H1 (cell line): ENCODE measurements around the gene PPP1R12B. TPM values are rescaled to one million over a fixed set of nuclear protein-coding genes. Genes with fewer than 3 reads are reported as not detected.

Experiments used
- CTCF ChIA-PET: fragments of 300-600 bp; sonication (Branson Sonifier 250); formaldehyde crosslinking; loops from one replicate; lab custom pipeline; 2021; ENCODE audit not compliant: partially characterized antibody; lab: Charles Lee
- POLR2A ChIA-PET: fragments of 300-600 bp; sonication (Branson Sonifier 250); formaldehyde crosslinking; loops from one replicate; lab custom pipeline; 2021; ENCODE audit warnings: inconsistent platforms; ENCODE audit not compliant: partially characterized antibody; lab: Charles Lee
- DNase-seq, 2 experiments: peaks; one replicate each; pipeline versions ENCODE4 v3.0.0 to v3.0.0-alpha.2; 2010 to 2022; ENCODE audit warnings: low spot score in 2 of 2, low read depth in 1 of 2, mixed read lengths in 1 of 2
- FAIRE-seq: peaks from 2 replicates; lab custom pipeline; 2011; peaks lifted over from hg19 to GRCh38; lab: Jason Lieb, UNC
- H2AFZ ChIP-seq: 2 replicates; pipeline ENCODE4 v1.8.1; 2012; ENCODE audit warnings: low read length, inconsistent platforms
- H2AK5ac ChIP-seq: 2 replicates; pipeline ENCODE4 v1.6.1; 2013; ENCODE audit warnings: low read depth, low read length
- H2BK120ac ChIP-seq: replicated peaks from 2 replicates; pipeline ENCODE3; 2013; ENCODE audit warnings: low read depth, low read length, inconsistent platforms
- H2BK12ac ChIP-seq: 2 replicates; pipeline ENCODE4 v1.6.1; 2013; ENCODE audit warnings: low read depth, low read length
- H2BK15ac ChIP-seq: 2 replicates; pipeline ENCODE4 v1.6.1; 2013; ENCODE audit warnings: low read length
- H2BK20ac ChIP-seq: 2 replicates; pipeline ENCODE4 v1.6.1; 2013; ENCODE audit warnings: low read length
- H2BK5ac ChIP-seq: 2 replicates; pipeline ENCODE4 v1.6.1; 2013; ENCODE audit warnings: low read depth, low read length
- H3K14ac ChIP-seq: 2 replicates; pipeline ENCODE4 v1.6.1; 2013; ENCODE audit warnings: inconsistent platforms; ENCODE audit not compliant: insufficient read length
- H3K18ac ChIP-seq: 2 replicates; pipeline ENCODE4 v1.6.1; 2013; ENCODE audit warnings: low read length; ENCODE audit errors: extremely low read depth
- H3K23ac ChIP-seq: 2 replicates; pipeline ENCODE4 v1.6.1; 2013; ENCODE audit warnings: inconsistent platforms; ENCODE audit not compliant: insufficient read length
- H3K23me2 ChIP-seq: 2 replicates; pipeline ENCODE4 v1.6.1; 2013; ENCODE audit warnings: low read depth, low read length
- H3K27ac ChIP-seq: 2 replicates; pipeline ENCODE4 v1.6.1; 2011; ENCODE audit warnings: low read depth, low read length, inconsistent platforms
- H3K27me3 ChIP-seq, 4 experiments: replicated peaks in 1 of 4; 1 replicate in 1 of 4; 2 replicates in 3 of 4; pipeline versions ENCODE4 v1.6.1 to v1.8.1; 2011 to 2013; ENCODE audit warnings: low read length in 3 of 4, mild to moderate bottlenecking in 3 of 4, inconsistent platforms in 2 of 4, mixed read lengths in 2 of 4, moderate library complexity in 1 of 4; ENCODE audit not compliant: control insufficient read depth in 3 of 4, insufficient read depth in 3 of 4; ENCODE audit errors: extremely low read depth in 1 of 4
- H3K36me3 ChIP-seq, 4 experiments: 2 replicates each; pipeline versions ENCODE4 v1.6.1 to v1.8.1; 2011 to 2013; ENCODE audit warnings: mild to moderate bottlenecking in 4 of 4, low read length in 3 of 4, moderate library complexity in 2 of 4, control low read depth in 1 of 4, inconsistent platforms in 1 of 4; ENCODE audit not compliant: insufficient read depth in 4 of 4, control insufficient read depth in 2 of 4
- H3K4ac ChIP-seq: replicated peaks from 2 replicates; pipeline ENCODE3; 2013; ENCODE audit warnings: low read length, low read depth, mixed read lengths, inconsistent platforms; ENCODE audit not compliant: insufficient read length
- H3K4me1 ChIP-seq, 4 experiments: replicated peaks in 1 of 4; 1 replicate in 1 of 4; 2 replicates in 3 of 4; pipeline versions ENCODE4 v1.6.1 to v1.8.1; 2011 to 2013; ENCODE audit warnings: low read length in 3 of 4, inconsistent platforms in 2 of 4, mixed read lengths in 1 of 4; ENCODE audit not compliant: insufficient read depth in 4 of 4, control insufficient read depth in 3 of 4
- H3K4me2 ChIP-seq, 2 experiments: 2 replicates each; pipeline versions ENCODE4 v1.6.1 to v1.8.1; 2011 to 2013; ENCODE audit warnings: low read depth in 2 of 2, low read length in 2 of 2, control low read depth in 1 of 2, inconsistent platforms in 1 of 2, mild to moderate bottlenecking in 1 of 2; ENCODE audit not compliant: insufficient read depth in 1 of 2
- H3K4me3 ChIP-seq, 4 experiments: fragments of 200-600, 300-600 bp in 1 of 4; sonication (generic), shearing (Covaris generic), sonication (Bioruptor Twin) in 1 of 4; 2 replicates each; pipeline versions ENCODE4 v1.5.1 to v1.8.1; 2011 to 2016; ENCODE audit warnings: low read length in 4 of 4, low read depth in 3 of 4, control low read depth in 2 of 4, inconsistent platforms in 2 of 4, mild to moderate bottlenecking in 2 of 4, mixed read lengths in 1 of 4, moderate library complexity in 1 of 4; ENCODE audit not compliant: insufficient read depth in 2 of 4; ENCODE audit errors: extremely low read depth in 1 of 4
- H3K56ac ChIP-seq: replicated peaks from 2 replicates; pipeline ENCODE3; 2013; ENCODE audit warnings: low read depth, mild to moderate bottlenecking, mixed read lengths, low read length, inconsistent platforms; ENCODE audit not compliant: insufficient read length
- H3K79me1 ChIP-seq: 2 replicates; pipeline ENCODE4 v1.6.1; 2013; ENCODE audit warnings: low read depth, low read length, control low read depth
- H3K79me2 ChIP-seq, 2 experiments: 2 replicates each; pipeline versions ENCODE4 v1.6.1 to v1.8.1; 2012 to 2013; ENCODE audit warnings: low read length in 2 of 2, mild to moderate bottlenecking in 2 of 2, inconsistent platforms in 1 of 2; ENCODE audit not compliant: insufficient read depth in 2 of 2, control insufficient read depth in 1 of 2
- H3K9ac ChIP-seq, 4 experiments: replicated peaks in 1 of 4; 1 replicate in 1 of 4; 2 replicates in 3 of 4; pipeline versions ENCODE4 v1.6.1 to v1.8.1; 2011 to 2013; ENCODE audit warnings: low read depth in 3 of 4, low read length in 3 of 4, control low read depth in 2 of 4, mild to moderate bottlenecking in 2 of 4, moderate library complexity in 2 of 4, inconsistent platforms in 1 of 4; ENCODE audit errors: extremely low read depth in 1 of 4
- H3K9me3 ChIP-seq, 2 experiments: 2 replicates each; pipeline versions ENCODE4 v1.6.1 to v1.8.1; 2012 to 2013; ENCODE audit warnings: mild to moderate bottlenecking in 2 of 2, moderate library complexity in 2 of 2, control low read depth in 1 of 2, inconsistent platforms in 1 of 2, low read depth in 1 of 2, low read length in 1 of 2, mixed read lengths in 1 of 2; ENCODE audit not compliant: insufficient read depth in 2 of 2
- H4K20me1 ChIP-seq, 2 experiments: replicated peaks in 1 of 2; 2 replicates each; pipeline versions ENCODE3 to v1.8.1; 2011 to 2013; ENCODE audit warnings: inconsistent platforms in 2 of 2, low read length in 2 of 2, mild to moderate bottlenecking in 1 of 2; ENCODE audit not compliant: insufficient read depth in 2 of 2, control insufficient read depth in 1 of 2
- H4K5ac ChIP-seq: 2 replicates; pipeline ENCODE4 v1.6.1; 2013; ENCODE audit warnings: low read length, low read depth, mixed read lengths, inconsistent platforms; ENCODE audit not compliant: insufficient read length
- H4K8ac ChIP-seq: 2 replicates; pipeline ENCODE4 v1.8.0; 2013; ENCODE audit warnings: mild to moderate bottlenecking, moderate library complexity, low read length, inconsistent platforms; ENCODE audit not compliant: insufficient read depth; ENCODE audit errors: extremely low read depth
- H4K91ac ChIP-seq: replicated peaks from 2 replicates; pipeline ENCODE3; 2013; ENCODE audit warnings: low read length, mixed read lengths, inconsistent platforms; ENCODE audit not compliant: insufficient read length
- HDAC6 ChIP-seq: IDR thresholded peaks from one replicate; pipeline ENCODE4 v1.7.1; 2012; ENCODE audit warnings: low read depth, mild to moderate bottlenecking, inconsistent platforms, low read length, moderate library complexity
- POLR2A ChIP-seq, 2 experiments: IDR thresholded peaks; 1 replicate in 1 of 2; 2 replicates in 1 of 2; pipeline ENCODE4 v1.6.1; 2011; ENCODE audit warnings: low read depth in 2 of 2, low read length in 2 of 2, mild to moderate bottlenecking in 2 of 2; ENCODE audit errors: control extremely low read depth in 1 of 2
- SIN3A ChIP-seq, 2 experiments: IDR thresholded peaks in 1 of 2; conservative IDR thresholded peaks in 1 of 2; 2 replicates each; pipeline ENCODE4 v1.6.1; 2011 to 2012; ENCODE audit warnings: low read length in 2 of 2, improper control_type of control experiment in 1 of 2, low read depth in 1 of 2, mild to moderate bottlenecking in 1 of 2
- WGBS, 2 experiments: shearing (Covaris generic) in 1 of 2; methylation state at CpG; one replicate each; pipeline versions ENCODE4 v1.1.6 to v1.1.7; 2013 to 2015; ENCODE audit warnings: low lambda C conversion rate in 2 of 2, mixed read lengths in 2 of 2, inconsistent platforms in 1 of 2, low coverage in 1 of 2, missing lambda C conversion rate in 1 of 2; ENCODE audit not compliant: insufficient replicate concordance in 2 of 2, insufficient coverage in 1 of 2, insufficient read length in 1 of 2; ENCODE audit errors: extremely low coverage in 1 of 2, missing lambda C conversion rate in 1 of 2; 5-methylcytosine and 5-hydroxymethylcytosine counted together
- polyA plus RNA-seq, 7 experiments: library from polyadenylated mRNA; depleted of rRNA in 3 of 7; stranded (reverse) in 5 of 7; unstranded in 2 of 7; fragments of >200 nt in 5 of 7; fragments of 200-250 nt in 2 of 7; gene quantifications; 1 replicate in 5 of 7; 2 replicates in 1 of 7; 4 replicates in 1 of 7; pipeline versions ENCODE4 v1.2.1 to v1.2.3, GENCODE V29; 2011 to 2013; ENCODE audit warnings: missing spikeins in 2 of 7, mixed read lengths in 2 of 7
- total RNA-seq: library from RNA; stranded (reverse); fragmentation: NEBNext Ultra II Directional; extraction: Animal tissue kit (Norgen Biotek cat#: 25700); gene quantifications from 2 replicates; pipeline ENCODE4 v1.2.1, GENCODE V29; 2021

Gene PPP1R12B
- total and polyA plus RNA-seq, 2 of the 8 experiments (the other 6 are each of a cell fraction or from before 2014, with no cell fraction given), result 7.9 to 18.7 TPM

DNA sequence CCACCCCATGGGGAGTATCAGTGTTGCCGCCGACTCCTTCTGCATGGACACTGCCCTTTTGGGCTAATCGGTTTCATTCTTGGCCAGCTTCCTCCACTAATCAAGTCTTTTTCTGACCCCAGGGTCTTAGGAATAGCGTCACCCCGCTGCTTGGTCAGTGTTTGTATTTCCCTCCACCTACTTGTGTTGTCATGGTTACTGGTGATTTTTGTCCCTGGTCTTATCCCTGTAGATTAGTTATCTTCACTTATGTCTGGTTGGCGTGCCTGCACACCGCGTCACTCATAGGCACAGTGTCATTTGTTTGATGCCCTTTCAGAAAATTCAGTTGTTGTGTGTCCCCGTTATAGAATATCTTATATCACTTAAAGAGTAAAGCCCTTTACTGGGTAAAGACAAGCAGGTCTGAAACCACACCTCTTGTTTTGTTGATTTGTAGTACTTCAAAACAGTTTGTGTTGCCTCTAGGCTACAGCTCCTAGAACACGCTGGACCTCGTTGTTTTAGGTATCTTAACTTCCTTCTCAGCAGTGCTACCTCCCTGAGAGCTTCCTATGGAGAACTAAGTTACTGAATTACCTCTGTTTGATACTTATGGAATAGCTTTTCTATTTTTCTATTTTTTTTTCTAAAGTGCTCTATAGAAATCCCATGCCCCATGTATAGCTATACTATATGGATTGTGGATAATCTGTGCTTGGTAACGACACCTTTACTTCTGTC is 868 bp downstream of the PPP1R12B start:
- 0 out of 3 replicates have a peak, but pooled peaks of 1 of the 2 experiments have one; percentile 5 for TF ChIP-seq POLR2A (IDR thresholded peaks at IDR 0.05; ENCODE audit: control extremely low read depth in 1 of 2, low read depth in 2 of 2, low read length in 2 of 2)
- TF ChIP-seq SIN3A (conservative IDR thresholded peaks at IDR 0.05 in 1 of 2, IDR thresholded peaks at IDR 0.05 in 1 of 2; ENCODE audit: low read depth in 1 of 2, low read length in 2 of 2), result 0 out of 4 replicates have a peak, but pooled peaks of 1 of the 2 experiments have one; percentile 55
- TF ChIP-seq HDAC6, result no peak
- Histone ChIP-seq H3K4ac (no peak overlapping the region), H4K8ac (no peak overlapping the region; the same call in 1 of the 2 replicates), H3K4me1 (peaks cover 0 to 5% (median 0%) of the 10 kb centered on the region in 4 experiments; a peak in 1 of 7 replicates), H3K79me2 (peaks cover 0 to 28% of the 10 kb centered on the region in 2 experiments; a peak in 3 of 4 replicates), H3K9me3 (no peaks in the 10 kb centered on the region), H2AFZ (0 out of 2 replicates have a peak overlapping the region, but pooled peaks have one; percentile 52), H3K18ac (no peak overlapping the region), H2BK120ac (no peak overlapping the region), H3K56ac (no peak overlapping the region), H3K36me3 (no peaks in the 10 kb centered on the region), H2AK5ac (peak overlapping the region; percentile 5; the same call in 1 of the 2 replicates), H4K91ac (no peak overlapping the region), H3K23ac (no peak overlapping the region), H3K14ac (no peak overlapping the region), H3K23me2 (peaks cover 8% of the 10 kb centered on the region), H3K27ac (peak overlapping the region; percentile 46; the same call in 1 of the 2 replicates), H4K20me1 (no peaks in the 10 kb centered on the region), H3K79me1 (no peaks in the 10 kb centered on the region; the same call in 1 of the 2 replicates), H2BK12ac (0 out of 2 replicates have a peak overlapping the region, but pooled peaks have one; percentile 75), H3K27me3 (no peaks in the 10 kb centered on the region), H2BK5ac (peak overlapping the region; percentile 87; the same call in 1 of the 2 replicates), H3K4me3 (peak overlapping the region; percentile 76 to 94 (median 88)), H3K4me2 (peak overlapping the region; percentile 89 to 97), H4K5ac (no peak overlapping the region), H3K9ac (peak overlapping the region; percentile 25 to 80 (median 75)), H2BK15ac (no peak overlapping the region), H2BK20ac (no peak overlapping the region)
- POLR2A ChIA-PET, result interaction anchor here (0.7 to 2.1 kb wide), 4 partner anchors 10 to 18 kb away, joined by 3 to 6 read pairs (median 4); no protein-coding TSS in a partner anchor
- DNase-seq (no peak), FAIRE-seq (no peak)
- CTCF ChIA-PET, result interaction anchor here (0.6 to 2.1 kb wide), 11 partner anchors 14 to 953 kb away, joined by 3 to 6 read pairs (median 4); no protein-coding TSS in a partner anchor
- 19% methylated on average over 12 of the region's 12 CpGs; no CpG with 5 or more reads in 1 of the 2 experiments for WGBS, 2 experiments
